ENCODE data around the gene KIAA0930.

Gene KIAA0930

DNA sequence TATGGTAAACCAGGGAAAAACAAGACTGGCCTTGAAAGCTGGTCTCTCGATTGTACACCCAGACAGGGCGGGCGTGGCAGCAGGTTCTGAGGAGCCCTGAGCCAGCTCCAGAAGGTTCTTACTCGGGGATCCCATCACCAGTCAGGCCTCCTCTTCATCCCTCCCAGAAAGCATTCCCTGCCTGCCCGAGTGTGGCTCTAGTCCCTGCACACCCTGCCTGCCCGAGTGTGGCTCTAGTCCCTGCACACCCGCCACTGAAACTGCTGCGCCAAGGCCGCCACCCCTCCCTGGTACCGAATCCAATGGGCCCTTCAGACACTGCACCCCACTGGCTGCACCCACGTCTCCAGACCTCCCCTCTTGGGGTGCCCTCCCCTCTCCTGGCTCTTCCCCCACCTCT lies 30.1 kb downstream of the KIAA0930 start:
- TF ChIP-seq POLR2A (IDR thresholded peaks at IDR 0.05; ENCODE audit: low read length) (no peak), GATA1 (IDR thresholded peaks at IDR 0.05; ENCODE audit: low read depth, low read length) (no peak)

DNA sequence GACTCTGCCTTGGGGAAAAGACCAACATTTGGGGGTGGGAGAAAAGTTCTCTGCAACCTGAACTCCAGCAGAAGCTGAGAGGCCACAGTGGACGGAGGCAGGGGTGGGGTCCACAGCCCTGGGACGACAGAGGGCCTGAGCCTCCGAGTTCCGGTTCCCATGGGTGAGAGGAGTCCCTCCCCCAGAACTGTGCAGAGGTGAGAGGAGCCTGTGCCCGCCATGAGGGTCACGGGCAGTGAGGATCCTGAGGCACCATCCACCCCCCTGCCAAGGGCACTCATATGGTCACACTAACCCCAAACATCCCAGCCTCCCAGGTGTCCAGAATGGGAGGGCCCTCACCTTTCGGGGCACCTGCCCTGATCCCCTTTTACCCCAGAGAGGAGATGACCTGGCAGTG lies 30.5 kb downstream of the KIAA0930 start:
- TF ChIP-seq POLR2A (IDR thresholded peaks at IDR 0.05; ENCODE audit: low read length) (no peak), GATA1 (IDR thresholded peaks at IDR 0.05; ENCODE audit: low read depth, low read length) (no peak)
- no peak for DNase-seq

More for the DNA sequence above, 30.1 kb downstream of the KIAA0930 start:
- DNase-seq: no peak

GRCh38 chr22:45208993-45209838 lies 31.5 kb downstream of the KIAA0930 start:
- peak; percentile 75 to 79 for DNase-seq
- TF ChIP-seq GATA1 (IDR thresholded peaks at IDR 0.05; ENCODE audit: low read depth, low read length) (no peak), POLR2A (IDR thresholded peaks at IDR 0.05; ENCODE audit: low read length) (no peak)

DNA sequence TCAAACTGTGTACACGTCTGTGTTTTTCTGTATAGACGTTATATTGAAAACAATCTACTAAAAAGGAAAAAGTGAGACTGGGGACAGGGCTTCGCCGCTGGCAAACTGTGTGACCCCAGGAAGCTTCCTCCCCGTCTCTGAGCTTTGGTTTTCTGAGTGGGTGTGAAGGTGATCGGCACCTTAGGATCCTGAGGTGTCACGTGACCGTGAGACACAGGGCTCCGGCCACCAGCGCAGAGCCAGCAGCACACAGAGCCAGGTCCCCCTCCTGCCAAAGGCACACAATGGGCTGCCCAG lies 32.0 kb downstream of the KIAA0930 start:
- DNase-seq: no peak

DNA sequence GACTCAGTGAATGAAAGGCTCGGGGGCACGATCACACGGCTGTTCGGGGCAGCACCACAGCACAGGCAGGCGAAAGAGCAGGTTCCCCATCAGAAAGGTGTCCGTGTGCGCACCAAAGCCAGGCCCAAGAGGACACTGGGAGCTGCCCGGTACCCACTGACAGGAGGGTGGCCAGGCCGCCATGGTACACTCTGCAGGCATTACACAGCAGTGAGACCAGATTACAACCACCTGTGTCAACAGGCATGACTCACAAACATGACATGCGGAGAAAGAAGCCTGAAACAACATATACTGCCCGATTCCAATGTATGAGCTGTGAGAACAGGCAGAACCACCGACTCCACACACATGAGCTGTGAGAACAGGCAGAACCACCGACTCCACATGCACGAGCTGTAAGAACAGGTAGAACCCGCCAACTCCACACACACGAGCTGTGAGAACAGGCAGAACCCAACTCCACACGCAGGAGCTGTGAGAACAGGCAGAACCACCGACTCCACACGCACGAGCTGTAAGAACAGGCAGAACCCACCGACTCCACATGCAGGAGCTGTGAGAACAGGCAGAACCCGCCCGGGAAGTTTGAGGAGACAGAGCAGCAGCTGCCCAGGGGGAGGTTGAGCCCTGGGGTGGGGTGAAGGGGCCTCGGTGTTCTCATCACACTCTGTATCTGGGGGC lies 32.6 kb downstream of the KIAA0930 start:
- DNase-seq: peak in 1 of 2 experiments; percentile 18
- TF ChIP-seq POLR2A (IDR thresholded peaks at IDR 0.05; ENCODE audit: low read length) (no peak), GATA1 (IDR thresholded peaks at IDR 0.05; ENCODE audit: low read depth, low read length) (no peak)

More for the DNA sequence above, 32.0 kb downstream of the KIAA0930 start:
- TF ChIP-seq GATA1 (IDR thresholded peaks at IDR 0.05; ENCODE audit: low read depth, low read length) (no peak), POLR2A (IDR thresholded peaks at IDR 0.05; ENCODE audit: low read length) (no peak)

DNA sequence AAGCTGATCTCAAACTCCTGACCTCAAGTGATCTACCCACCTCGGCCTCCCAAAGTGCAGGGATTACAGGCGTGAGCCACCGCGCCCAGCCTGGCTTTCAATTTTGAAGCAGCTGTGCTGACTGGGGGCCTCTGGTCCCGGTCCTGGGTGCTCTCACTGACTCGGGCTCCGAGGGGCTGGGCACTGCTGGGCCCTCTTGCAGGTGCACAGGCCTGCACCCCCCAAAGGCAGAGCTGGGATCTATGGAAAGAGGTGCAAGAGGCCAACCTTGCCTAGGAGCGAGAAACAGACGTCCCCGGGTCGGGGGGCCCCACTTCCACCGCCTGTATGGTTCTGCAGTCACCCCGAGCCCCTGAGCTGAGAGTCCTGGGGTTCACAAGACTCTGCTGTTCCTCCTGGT lies 33.2 kb downstream of the KIAA0930 start:
- no peak for DNase-seq
- TF ChIP-seq POLR2A (IDR thresholded peaks at IDR 0.05; ENCODE audit: low read length) (no peak), GATA1 (IDR thresholded peaks at IDR 0.05; ENCODE audit: low read depth, low read length) (no peak)

DNA sequence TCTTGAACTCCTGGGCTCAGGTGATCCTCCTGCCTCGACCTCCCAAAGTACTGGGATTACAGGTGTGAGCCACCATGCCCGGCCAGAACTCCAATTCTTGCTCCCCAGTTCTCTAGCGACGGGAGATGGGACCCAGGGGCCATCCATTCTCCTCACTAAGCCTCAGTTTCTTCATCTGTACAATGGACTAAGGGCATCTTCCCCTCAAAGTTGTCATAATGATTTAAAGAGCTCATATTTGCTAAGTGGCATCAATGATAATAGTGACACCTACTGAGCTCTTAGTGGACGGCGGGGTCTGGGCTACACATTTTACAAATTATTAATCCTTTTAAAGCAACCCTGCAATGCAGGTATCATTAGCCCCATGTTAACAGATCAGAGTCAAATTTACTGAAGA lies 34.5 kb downstream of the KIAA0930 start:
- no peak for TF ChIP-seq GATA1 (IDR thresholded peaks at IDR 0.05; ENCODE audit: low read depth, low read length)
- TF ChIP-seq POLR2A (IDR thresholded peaks at IDR 0.05; ENCODE audit: low read length): no peak
- DNase-seq: no peak

- TF ChIP-seq GATA1 (IDR thresholded peaks at IDR 0.05; ENCODE audit: low read depth, low read length): no peak
- TF ChIP-seq POLR2A (IDR thresholded peaks at IDR 0.05; ENCODE audit: low read length): no peak
- DNase-seq: no peak
Observed at GRCh38 chr22:45205276-45205925, 35.3 kb downstream of the KIAA0930 start.

DNA sequence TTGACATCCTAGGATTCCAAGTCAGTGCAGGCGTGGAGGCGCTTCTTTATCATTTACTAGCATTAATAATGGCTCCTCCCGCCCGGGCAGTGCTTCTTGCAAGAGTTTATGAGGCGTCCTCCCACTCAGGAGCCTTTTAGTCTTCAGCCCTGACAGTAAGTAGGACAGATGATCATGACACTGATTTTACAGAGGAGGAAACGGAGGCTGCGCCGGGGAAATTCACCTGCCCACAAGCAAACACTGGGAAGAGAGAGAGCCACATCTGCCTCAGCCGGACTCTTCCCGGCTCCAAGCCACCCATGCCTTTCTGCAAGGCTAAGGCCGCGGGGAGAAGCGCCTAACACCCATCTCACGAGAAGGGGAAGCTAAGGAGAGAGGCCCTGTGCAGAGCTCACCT lies 35.9 kb downstream of the KIAA0930 start:
- no peak for DNase-seq
- no peak for TF ChIP-seq GATA1 (IDR thresholded peaks at IDR 0.05; ENCODE audit: low read depth, low read length)
- TF ChIP-seq POLR2A (IDR thresholded peaks at IDR 0.05; ENCODE audit: low read length): no peak

GRCh38 chr22:45204241-45204640 lies 36.5 kb downstream of the KIAA0930 start:
- TF ChIP-seq POLR2A (IDR thresholded peaks at IDR 0.05; ENCODE audit: low read length) (no peak), GATA1 (IDR thresholded peaks at IDR 0.05; ENCODE audit: low read depth, low read length) (no peak)

DNA sequence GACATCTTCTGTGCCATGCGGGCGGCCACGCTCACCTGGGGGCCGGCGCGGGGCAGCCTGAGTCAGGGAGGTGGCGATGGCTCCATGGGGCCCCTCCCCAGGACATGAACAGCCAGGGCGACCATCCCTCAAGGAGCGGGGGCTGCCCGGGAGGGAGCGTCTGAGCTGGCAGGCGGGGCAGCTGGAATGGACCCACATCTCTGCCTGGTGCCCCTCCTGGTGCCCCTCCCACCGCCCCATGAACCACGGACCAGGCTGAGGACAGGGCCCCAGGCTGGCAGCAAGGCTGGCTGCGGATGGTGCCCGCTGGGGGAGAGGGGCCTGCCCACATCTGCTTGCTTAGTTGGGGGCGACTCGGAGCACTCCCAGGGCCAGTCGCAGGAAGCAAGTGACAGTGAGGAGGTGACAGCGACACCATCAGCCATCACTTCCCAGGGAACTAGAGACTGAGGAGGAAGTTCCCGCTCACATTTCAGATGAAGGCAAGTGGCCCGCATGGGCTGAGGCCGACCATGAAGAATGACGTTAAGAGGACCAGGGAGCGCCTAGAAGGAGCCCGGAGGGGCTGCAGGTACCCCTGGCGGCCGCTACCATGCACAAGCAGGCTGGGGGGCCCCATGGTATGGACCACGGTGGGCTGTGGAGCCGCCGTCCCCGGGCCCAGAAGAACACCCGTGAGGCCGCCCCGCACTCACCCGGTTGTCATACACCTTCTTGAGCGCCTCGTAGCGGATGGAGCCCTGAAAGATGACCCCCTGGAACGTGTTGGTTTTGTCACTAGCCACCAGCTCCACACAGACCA lies 37.3 kb downstream of the KIAA0930 start:
- no peak for TF ChIP-seq GATA1 (IDR thresholded peaks at IDR 0.05; ENCODE audit: low read depth, low read length)
- DNase-seq: no peak

More at GRCh38 chr22:45204241-45204640, 36.5 kb downstream of the KIAA0930 start:
- DNase-seq: no peak

DNA sequence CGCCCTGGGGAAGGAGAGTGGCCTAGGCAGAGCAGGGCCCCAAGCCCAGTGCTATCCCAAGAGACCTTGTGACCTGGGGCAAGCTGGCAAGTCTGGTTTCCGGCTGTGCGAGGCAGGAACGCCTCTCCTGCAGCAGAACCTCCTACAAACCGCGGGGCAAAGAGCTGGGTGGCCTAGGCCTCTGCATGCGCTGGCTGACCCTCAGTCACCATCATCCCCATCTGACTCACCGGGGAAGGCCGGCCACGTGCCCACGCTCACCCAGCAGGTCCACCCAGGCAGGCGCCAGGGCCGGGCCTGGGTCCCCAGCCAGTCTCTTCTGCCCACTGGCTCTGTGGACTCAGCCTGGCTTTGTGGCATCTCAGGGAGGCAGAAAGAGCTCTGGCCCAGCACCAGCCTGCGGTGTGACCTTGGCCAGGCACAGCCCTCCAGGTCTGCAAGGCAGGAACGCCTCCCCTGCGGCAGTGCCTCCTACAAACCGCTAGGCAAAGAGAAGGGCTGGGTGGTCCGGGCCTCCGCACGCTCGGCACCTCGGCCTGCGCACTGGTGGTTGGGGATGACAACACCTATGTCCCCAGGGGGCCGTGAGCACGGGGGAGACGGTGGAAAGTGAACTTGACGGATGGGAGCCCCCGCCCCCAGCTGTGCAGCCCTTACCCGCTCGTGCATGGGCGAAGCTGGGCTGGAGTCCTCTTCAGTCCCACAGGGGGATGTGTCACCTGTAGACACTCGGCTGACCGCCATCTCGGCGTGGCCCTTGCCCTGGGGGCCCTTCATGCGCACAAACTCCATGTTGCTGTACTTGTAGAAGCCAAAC lies 38.2 kb downstream of the KIAA0930 start:
- no peak for DNase-seq
- TF ChIP-seq POLR2A (IDR thresholded peaks at IDR 0.05; ENCODE audit: low read length): no peak
- no peak for TF ChIP-seq GATA1 (IDR thresholded peaks at IDR 0.05; ENCODE audit: low read depth, low read length)

Data from erythroblast (primary cell).